Spinal cord (tissue), 10 donors: ENCODE results near the gene NKG7. TPM values are rescaled to one million over a fixed set of nuclear protein-coding genes. Genes with fewer than 3 reads are reported as not detected.
A peak's percentile ranks its signal among the peaks of the same experiment; 100 is the strongest.
"Not testable (repeated sequence)": the region's sequence is repeated elsewhere in the genome, so short reads cannot be mapped to it uniquely, and the experiment has no call there.

Experiments
- DNase-seq, 6 donors: peaks; one replicate each; pipeline versions ENCODE4 v3.0.0 to v3.0.0-alpha.2; 2013 to 2015; ENCODE audit warnings: low spot score in 6 of 6, low read depth in 4 of 6
- H3K27ac ChIP-seq: one replicate; pipeline ENCODE4 v1.5.1; 2013; ENCODE audit warnings: low read depth, low read length, control low read depth
- H3K27me3 ChIP-seq: one replicate; pipeline ENCODE4 v1.6.1; 2013; ENCODE audit warnings: low read length; ENCODE audit not compliant: control insufficient read depth, insufficient read depth
- H3K36me3 ChIP-seq: one replicate; pipeline ENCODE4 v1.6.1; 2013; ENCODE audit warnings: low read length; ENCODE audit not compliant: control insufficient read depth, insufficient read depth
- H3K4me1 ChIP-seq: one replicate; pipeline ENCODE4 v1.6.1; 2013; ENCODE audit warnings: low read length; ENCODE audit not compliant: control insufficient read depth, insufficient read depth
- H3K4me3 ChIP-seq: one replicate; pipeline ENCODE4 v1.5.1; 2013; ENCODE audit warnings: low read depth, low read length, control low read depth
- H3K9me3 ChIP-seq: one replicate; pipeline ENCODE4 v1.6.1; 2013; ENCODE audit warnings: low read length; ENCODE audit not compliant: control insufficient read depth, insufficient read depth
- WGBS: methylation state at CpG from one replicate; pipeline ENCODE4 v1.1.5; 2013; ENCODE audit warnings: missing lambda C conversion rate; ENCODE audit not compliant: insufficient coverage; 5-methylcytosine and 5-hydroxymethylcytosine counted together
- polyA plus RNA-seq, 2 donors: library from polyadenylated mRNA; unstranded; fragments of 120-200 nt; gene quantifications; one replicate each; pipeline ENCODE4 v1.2.1, GENCODE V29; 2013; ENCODE audit not compliant: insufficient read length in 2 of 2
- total RNA-seq, 2 donors: library from RNA; depleted of rRNA in 1 of 2; stranded (reverse); fragments of 120-200 nt in 1 of 2; fragments of >200 nt in 1 of 2; gene quantifications; one replicate each; pipeline versions ENCODE4 v1.2.3 to v1.2.4, GENCODE V29; 2013 to 2014
- donor health status: healthy.

The NKG7 gene
- total and polyA plus RNA-seq, 4 donors = 0.44 to 6.0 (median 0.69) TPM; not detected in 1

DNA sequence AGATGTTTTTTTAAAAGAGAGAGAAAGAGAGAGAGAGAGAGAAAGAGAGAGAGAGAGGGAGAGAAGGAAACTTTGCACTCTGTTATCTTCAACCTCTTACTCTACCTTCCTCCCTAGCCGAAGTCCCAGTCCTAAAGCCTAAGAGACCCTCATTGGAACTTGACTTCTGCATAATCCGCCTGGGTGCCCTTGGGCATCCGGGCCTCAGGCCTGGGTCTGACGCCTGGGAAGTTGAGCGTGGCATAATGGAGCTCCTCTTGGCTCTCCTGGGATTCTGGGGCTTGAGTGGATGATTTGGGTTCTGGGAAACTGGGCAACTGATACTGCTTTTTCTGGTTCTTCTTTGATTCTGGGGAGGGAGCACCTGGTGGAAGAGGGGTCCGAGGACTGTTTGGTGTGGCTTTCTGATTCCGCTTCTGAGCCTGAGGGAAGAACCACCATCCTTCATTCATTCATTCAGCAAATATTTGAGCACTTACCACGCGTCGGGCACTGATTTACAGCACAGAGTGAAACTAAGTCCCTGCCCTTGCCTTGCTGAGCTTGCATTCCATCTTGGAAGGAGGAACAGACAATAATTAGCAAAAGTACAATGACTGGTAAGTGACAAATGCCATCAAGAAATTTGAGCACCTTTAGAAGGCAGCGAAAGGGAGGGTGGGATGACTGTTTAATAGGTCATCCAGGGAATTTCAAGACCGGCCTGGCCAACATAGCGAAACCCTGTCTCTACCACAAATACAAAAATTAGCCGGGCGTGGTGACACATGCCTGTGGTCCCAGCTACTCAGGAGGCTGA is 38.7 kb upstream of the NKG7 start:
- Histone ChIP-seq H3K9me3 (no peaks in the 10 kb centered on the region), H3K27ac (no peak overlapping the region), H3K4me1 (no peaks in the 10 kb centered on the region), H3K4me3 (no peak overlapping the region), H3K27me3 (no peaks in the 10 kb centered on the region), H3K36me3 (no peaks in the 10 kb centered on the region)
- no peak for DNase-seq
- 93% methylated on average over 6 of the region's 15 CpGs for WGBS

DNA sequence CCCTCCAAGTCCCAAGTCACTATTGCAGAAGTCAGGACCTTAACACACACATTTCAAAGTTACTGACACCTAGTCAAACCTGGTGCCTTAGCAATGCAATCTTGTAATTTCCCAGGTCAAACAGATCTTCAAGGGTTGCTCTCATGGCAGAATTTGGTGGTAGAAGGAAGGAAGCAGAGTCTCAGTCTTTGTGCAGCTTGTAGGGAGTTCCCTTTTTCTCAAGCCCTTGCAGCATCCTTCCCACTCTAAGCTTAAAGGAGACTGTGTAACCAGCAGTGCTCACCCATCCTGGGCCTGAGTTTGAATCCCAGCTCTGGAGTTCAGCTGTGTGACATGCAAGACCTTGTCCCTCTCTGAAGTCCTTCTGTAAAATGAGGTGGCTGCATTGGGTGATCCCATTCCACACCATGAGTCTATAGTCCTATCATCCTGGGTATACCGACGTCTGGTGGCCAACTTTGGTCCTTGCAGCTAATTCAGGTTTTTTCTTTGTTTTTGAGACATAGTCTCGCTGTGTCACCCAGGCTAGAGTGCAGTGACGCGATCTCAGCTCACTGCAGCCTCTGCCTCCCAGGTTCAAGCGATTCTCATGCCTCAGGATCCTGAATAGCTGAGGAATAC is 35.2 kb upstream of the NKG7 start:
- Histone ChIP-seq H3K27me3 (no peaks in the 10 kb centered on the region), H3K36me3 (no peaks in the 10 kb centered on the region), H3K4me1 (no peaks in the 10 kb centered on the region), H3K9me3 (no peaks in the 10 kb centered on the region), H3K27ac (no peak overlapping the region), H3K4me3 (no peak overlapping the region)
- no peak for DNase-seq
- 48% methylated on average over 6 of the region's 6 CpGs for WGBS

DNA sequence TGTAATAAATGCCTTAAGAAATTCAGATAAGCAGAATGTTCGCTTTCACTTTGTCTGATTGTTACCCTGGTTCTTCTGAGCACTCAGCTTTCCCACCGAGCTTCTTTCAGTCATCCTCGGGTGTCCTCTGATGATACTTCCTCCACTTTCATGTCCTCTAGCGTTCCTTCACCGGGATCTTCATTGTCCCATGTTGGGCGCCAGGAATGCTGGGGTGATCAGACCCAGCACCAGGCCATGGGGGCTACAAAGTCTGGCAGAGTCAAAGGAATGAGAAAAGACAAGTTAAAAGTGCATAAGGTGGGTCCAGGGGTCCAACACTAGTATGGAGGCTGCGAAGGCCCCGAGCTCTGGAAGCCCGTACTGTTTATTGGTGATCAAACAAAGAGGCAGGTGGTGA is 29.7 kb upstream of the NKG7 start:
- Histone ChIP-seq H3K27ac (no peak overlapping the region), H3K4me3 (no peak overlapping the region), H3K4me1 (no peaks in the 10 kb centered on the region), H3K36me3 (no peaks in the 10 kb centered on the region), H3K9me3 (peaks cover 4% of the 10 kb centered on the region), H3K27me3 (no peaks in the 10 kb centered on the region)
- 99% methylated on average over 8 of the region's 9 CpGs for WGBS
- DNase-seq = no peak

DNA sequence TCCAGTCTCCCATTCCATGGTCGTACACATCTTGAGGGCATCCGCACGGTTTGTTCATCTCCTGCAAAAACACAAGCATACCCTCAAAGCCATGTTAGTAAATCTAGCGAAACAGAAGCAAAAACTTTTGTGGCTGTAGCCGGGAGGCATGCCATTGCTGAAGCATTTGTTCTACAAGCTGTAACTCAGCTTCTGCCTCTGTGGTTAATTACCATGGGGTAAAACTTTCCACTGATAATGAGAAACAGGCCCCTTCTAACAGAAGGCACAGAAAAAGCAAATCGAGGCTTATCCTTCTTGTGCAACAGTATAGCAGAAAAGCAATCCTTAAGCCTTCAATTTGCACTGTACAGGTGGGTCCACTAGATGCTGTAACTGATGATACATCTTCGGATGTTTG is 27.5 kb upstream of the NKG7 start:
- not testable (repeated sequence) for H3K27me3 ChIP-seq, H3K4me3 ChIP-seq, H3K9me3 ChIP-seq, H3K36me3 ChIP-seq, H3K27ac ChIP-seq, H3K4me1 ChIP-seq
- WGBS = 97% methylated on average over 7 of the region's 7 CpGs
- DNase-seq = peak in 1 of 6 donors; percentile 42

DNA sequence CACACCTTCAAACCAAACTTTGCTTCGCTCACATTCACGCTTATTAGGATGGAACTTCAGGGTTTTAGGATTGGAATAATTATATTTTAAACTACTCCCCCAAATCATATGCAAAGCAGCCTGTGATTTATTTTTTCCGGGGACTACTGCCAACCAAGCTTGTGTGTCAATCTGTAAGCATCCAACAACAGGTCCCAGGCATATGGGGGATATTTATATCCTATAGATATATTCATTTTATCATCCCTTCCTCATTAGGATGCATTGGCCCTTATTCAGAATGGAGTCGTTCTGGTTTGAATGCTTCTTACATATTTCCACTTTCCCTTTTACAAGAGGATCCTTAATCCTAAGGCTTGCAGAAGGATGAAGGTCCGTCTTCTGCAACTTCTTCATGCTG is 26.8 kb upstream of the NKG7 start:
- Histone ChIP-seq H3K27ac (no peak overlapping the region), H3K27me3 (no peaks in the 10 kb centered on the region), H3K36me3 (no peaks in the 10 kb centered on the region), H3K4me1 (peaks cover 9% of the 10 kb centered on the region), H3K4me3 (no peak overlapping the region), H3K9me3 (peaks cover 4% of the 10 kb centered on the region)
- DNase-seq = peak in 1 of 6 donors; percentile 80
- WGBS = no CpG with 5 or more reads among the region's 5 CpGs

DNA sequence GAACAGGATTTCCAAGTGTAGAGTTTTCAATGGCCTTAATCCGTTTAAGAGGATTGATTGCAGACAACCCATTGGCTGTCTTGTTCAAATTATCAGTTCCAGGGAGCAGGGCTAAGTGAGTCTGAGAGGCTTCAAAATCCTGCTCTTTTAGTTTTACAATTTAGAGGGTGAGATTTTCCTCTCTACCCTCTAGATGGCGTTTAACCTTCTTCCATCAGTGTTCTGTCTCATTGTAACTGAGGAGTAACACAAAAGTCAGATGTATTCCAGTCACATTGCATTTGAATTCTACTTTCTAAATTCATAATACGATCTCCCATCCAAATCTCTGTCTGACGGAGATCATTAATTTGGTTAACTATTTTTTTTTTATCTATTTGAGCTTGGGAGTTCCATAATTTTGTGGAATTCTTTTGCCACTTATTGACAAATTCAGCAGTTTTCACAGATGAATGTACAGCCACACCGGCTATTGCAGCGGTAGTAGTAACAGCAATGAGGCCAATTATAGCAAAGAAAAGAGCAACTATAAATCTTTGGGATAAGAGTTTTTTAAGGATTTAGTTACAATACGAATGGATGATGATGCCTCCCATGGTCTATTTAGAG is 25.7 kb upstream of the NKG7 start:
- Histone ChIP-seq H3K27me3 (no peaks in the 10 kb centered on the region), H3K4me1 (peaks cover 15% of the 10 kb centered on the region), H3K36me3 (no peaks in the 10 kb centered on the region), H3K4me3 (no peak overlapping the region), H3K9me3 (peaks cover 4% of the 10 kb centered on the region), H3K27ac (no peak overlapping the region)
- no CpG with 5 or more reads among the region's 7 CpGs for WGBS
- DNase-seq = peak in 3 of 6 donors; percentile 12 to 77 (median 59)

DNA sequence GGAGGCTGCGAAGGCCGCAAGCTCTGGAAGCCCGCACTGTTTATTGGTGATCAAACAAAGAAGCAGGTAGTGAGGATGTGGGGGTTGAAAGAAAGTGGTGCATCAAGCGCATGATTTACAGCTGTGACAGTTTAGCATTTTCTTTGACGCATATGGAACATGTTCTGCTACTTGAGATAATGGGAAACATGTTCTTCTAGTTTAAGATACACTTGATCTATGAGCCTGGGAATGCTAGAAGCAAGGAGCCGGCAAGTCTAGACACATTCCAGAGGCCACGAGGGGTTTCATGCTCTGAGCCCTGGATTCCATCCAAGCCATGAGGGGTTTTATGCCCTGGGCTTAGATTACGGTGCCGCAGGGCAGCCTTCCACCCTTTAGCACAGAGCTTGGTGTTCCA is 25.0 kb upstream of the NKG7 start:
- not testable (repeated sequence) for H3K27ac ChIP-seq, H3K36me3 ChIP-seq, H3K4me3 ChIP-seq, DNase-seq, H3K27me3 ChIP-seq, H3K9me3 ChIP-seq
- peaks cover 15% of the 10 kb centered on the region for H3K4me1 ChIP-seq
- WGBS = 74% methylated on average over 9 of the region's 9 CpGs

DNA sequence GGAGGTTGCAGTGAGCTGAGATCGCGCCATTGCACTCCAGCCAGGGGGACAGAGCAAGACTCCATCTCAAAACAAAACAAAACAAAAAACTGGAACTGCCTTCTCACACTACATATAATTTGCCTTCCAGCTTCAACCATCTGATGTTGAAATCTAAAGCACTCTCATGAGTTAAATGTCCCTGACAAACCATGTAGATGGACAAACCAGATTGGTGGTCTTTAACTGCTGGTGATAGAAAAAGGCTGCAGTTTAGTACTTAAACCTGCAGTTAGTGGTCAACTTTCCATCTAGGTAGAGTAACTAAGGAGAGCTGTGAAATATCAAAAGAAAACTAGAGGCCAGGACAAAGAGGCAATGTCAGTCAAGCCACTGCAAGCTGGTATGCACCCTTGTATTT is 23.7 kb upstream of the NKG7 start:
- Histone ChIP-seq H3K4me1 (peaks cover 15% of the 10 kb centered on the region), H3K27me3 (no peaks in the 10 kb centered on the region), H3K4me3 (no peak overlapping the region), H3K27ac (no peak overlapping the region), H3K36me3 (no peaks in the 10 kb centered on the region), H3K9me3 (no peaks in the 10 kb centered on the region)
- WGBS = 100% methylated on average over 2 of the region's 2 CpGs
- no peak for DNase-seq

DNA sequence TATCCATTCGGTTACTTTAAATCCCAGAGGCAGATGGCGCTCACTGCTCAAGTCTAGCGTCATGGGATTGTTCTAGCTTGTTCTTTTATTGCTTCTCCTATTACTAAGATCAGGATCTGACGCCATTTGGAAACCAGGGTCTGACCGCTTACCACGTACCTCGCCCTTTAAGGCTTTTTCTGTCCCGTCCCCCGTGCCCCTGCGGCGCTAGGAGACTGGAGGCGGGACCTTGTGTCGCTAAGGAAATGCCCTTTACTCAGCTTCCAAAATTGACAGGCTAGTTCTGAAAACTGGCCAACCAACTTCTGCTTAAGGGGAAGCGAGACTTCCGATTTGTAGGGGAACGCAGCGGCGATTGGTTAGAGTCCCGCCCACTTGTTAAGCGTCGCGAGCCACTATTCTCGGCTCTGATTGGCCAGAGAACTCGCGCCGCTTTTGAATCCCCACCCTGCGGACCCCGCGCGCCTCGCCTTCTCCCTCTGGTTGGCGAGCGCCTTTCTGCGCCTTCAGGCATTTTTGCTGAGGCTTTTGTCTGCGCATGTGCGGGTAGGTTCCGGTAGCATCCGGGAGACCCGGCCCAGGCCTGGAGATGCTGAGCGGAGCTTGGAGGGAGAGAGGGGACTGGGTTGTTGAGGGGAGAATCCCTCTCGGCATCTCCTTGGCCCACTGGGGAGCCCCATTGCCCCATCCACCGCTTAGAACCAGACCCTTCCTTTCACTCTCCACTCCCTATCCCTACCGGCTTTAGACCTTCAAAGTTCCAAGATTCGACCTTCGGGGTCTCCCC is 21.8 kb upstream of the NKG7 start:
- WGBS = under 1% methylated on average over 41 of the region's 45 CpGs
- H3K4me3 ChIP-seq = peak overlapping the region; percentile 46
- H3K36me3 ChIP-seq = no peaks in the 10 kb centered on the region
- peaks cover 15% of the 10 kb centered on the region for H3K4me1 ChIP-seq
- no peaks in the 10 kb centered on the region for H3K27me3 ChIP-seq
- H3K27ac ChIP-seq = peak overlapping the region; percentile 84
- DNase-seq = peak; percentile 95 to 99 (median 97)
- no peaks in the 10 kb centered on the region for H3K9me3 ChIP-seq
